Stimulated activated CD8-positive, alpha-beta memory T cell treated with anti-CD3 and anti-CD28 coated beads, Interleukin-7, amount 100 ng/mL, for 4 hours (primary cell): ENCODE results near the gene IDUA.
"Not testable (repeated sequence)": the region's sequence is repeated elsewhere in the genome, so short reads cannot be mapped to it uniquely, and the experiment has no call there.

Source experiments
- DNase-seq, 2 donors: peaks; one replicate each; pipeline ENCODE4 v3.0.0-alpha.2; 2020; ENCODE audit warnings: low read depth in 2 of 2

IDUA gene

DNA sequence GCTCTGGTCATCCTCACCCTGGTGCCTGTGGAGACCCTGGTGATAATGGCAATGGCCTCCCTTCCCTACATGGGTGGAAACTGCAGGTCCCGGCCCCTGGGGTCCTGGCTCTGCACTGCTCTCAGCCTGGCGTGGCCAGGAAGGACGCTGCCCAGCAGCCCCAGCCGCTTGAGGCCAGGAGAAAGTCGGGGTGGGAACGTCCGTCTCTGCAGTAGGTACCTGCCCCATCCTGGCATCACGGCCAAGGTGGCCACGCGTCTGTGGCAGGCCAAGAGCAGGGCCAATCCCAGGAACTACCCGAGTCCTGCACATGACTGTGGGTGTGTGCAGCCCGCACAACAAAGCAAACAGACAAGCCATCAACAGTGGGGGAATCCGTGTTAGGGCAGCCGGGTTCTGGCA, 58.4 kb downstream of the IDUA start:
- DNase-seq = no peak

DNA sequence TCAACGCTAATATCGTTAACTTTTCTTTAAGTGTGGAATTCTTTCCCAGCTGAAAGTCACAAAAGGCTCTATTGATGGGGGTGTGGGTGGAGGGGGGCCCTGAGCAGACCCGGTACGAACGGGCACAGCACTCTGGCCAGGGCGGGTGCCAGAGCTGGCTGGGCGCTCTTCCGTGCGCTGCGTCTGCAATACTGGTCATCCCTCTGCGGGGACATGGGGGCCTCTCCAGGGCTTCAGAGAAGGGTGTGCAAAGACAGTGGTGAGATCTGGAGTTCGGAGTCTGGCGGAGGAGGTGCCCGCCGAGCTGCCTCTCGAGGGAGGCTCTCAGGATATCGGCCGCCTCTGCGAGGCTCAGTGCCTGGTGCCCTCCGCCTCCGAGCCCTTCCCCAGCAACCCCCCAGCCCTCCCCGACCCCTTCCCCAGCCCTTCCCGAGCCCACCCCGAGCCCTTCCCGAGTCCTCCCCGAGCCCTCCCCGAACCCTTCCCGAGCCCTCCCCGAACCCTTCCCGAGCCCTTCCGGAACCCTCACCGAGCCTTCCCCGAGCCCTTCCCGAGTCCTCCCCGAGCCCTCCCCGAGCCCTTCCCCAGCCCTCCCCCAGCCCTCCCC, 58.9 kb downstream of the IDUA start:
- no peak for DNase-seq

DNA sequence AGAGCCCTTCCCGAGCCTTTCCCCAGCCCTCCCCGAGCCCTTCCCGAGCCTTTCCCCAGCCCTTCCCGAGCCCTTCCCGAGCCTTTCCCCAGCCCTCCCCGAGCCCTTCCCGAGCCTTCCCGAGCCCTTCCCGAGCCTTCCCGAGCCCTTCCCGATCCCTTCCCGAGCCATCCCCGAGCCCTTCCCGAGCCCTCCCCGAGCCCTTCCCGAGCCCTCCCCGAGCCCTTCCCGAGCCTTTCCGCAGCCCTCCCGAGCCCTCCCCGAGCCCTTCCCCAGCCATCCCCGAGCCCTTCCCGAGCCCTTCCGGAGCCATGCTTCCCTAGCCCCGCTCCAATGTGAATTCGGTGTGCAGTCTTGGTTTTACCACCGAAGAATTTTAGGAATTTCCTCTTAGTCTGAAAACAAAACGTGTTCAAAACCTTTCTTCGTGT, 59.8 kb downstream of the IDUA start:
- not testable (repeated sequence) for DNase-seq

DNA sequence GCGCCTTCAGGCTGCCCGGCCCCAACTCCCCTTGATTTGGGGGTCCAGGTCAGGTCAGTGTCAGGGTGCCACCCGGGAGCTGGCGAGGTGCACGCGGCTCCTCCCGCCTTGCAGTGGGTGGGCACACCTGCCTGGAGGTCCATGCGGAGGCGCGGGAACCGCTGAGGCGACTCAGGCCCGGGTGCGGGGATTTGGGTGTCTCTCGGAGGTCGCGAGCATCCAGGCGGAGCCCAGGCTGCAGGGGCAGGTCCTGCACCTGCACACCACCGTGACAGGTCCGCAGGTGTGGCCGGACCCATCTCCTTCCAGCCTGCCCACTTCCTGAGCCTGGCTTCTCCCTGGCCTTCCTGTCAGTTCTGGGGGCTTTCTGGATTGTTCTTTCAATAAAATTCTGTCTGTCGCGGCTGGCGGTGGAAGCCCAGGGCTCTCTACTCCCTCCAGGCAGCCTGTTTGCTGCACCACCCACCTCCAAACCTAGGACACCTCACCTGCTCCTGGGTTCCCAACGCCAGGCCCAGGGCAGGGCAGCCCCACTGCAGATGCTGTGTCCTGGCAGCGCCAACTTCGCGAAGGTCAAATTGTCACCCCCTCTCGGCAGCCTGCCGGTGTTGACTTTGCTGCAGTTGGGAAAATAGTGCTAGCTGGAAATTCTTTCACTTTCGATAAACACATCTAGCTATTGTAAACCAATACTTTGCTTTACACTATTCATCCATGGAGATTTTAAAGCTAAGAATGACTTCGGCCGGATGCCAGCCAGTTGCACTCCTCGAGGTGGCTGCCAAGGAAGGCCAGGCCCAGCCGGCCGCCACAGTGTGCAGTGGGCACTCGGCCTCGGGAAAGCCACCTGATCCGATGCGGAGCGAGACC, 60.5 kb downstream of the IDUA start:
- DNase-seq = no peak

DNA sequence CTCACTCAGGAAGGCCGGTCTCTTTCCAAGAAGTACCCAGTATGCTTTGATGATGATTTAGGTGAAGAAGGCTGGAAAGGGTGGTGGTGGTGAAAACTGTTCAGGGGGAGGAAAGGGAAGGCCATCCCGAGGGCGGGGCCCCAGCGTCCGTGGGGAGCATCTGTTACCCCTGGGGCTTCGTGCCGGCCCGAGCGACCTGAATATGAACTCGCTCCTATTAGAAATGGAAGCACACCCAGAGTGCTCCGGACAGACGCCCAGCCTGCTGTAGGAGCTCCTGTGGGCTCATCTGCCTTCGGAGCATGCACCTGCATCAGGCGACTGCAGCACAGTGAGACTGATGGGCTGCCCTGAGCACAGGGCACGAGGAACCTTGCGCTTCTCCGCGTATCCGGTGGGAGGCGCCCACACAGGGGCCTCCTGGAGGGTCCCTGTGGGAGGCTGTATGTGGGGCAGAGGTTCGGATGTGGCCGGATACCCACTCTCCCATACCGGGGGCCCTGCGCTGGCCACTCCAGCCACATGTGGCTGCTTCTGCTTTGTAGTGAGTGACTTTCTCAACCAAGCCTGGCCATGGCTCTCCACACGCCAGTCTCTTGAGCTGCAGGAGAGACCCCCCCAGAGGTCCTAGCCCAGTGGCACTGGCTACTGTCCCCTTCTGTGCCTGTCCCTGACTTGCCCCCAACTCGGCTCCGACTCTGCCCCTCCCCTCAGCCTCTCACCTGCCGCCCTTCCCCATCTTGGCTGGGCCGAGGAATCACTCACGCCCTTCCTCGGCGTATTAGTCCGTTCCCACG, 61.3 kb downstream of the IDUA start:
- no peak for DNase-seq

DNA sequence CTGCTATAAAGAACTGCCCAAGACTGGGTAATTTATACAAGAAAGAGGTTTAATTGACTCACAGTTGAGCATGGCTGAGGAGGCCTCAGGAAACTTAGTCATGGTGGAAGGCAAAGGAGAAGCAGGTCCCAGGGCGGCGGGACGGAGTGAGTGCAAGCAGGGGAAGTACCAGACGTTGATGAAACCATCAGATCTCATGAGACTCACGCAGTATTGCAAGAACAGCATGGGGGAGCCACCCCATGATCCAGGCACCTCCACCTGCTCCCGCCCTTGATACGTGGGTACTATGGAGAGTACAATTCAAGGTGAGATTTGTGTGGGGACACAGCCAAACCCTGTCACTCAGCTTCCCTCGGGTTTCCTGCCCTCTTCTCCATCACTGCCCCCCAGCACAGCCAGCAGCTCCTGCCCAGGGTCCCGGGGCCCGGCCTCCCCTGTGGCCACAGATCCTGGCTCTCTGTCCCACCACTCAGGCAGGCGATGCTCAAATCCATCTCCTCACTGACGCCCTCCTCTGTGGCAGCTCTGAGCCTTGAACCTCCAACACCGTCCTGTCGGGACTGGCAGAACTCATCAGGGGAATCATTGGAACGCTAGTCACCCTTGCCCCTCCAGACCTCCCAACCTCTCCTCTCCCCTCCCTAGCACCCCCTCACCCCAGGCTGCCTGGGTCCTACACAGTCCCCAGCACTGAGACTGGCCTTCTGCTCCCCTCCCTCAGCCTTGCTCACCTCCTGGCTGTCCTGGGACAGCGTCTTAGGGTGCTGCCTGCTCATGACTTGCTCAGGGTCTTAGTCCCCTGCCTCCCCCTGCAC, 62.1 kb downstream of the IDUA start:
- no peak for DNase-seq

DNA sequence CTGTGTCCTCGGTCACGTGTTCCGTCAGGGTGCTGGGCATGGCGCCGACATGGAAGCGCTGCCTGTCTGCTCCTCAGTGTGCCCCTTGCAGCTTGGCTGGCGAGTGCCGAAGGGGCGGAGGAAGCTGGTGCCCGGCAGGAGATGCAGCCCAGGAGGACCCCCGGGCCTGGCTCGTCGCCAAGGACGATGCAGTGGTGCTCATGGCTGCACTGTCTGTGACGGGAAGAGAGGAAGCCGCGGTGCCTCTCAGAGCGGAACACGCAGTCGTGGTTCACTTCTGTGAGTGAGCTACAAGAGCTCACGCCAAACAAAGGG, 62.7 kb downstream of the IDUA start:
- no peak for DNase-seq

DNA sequence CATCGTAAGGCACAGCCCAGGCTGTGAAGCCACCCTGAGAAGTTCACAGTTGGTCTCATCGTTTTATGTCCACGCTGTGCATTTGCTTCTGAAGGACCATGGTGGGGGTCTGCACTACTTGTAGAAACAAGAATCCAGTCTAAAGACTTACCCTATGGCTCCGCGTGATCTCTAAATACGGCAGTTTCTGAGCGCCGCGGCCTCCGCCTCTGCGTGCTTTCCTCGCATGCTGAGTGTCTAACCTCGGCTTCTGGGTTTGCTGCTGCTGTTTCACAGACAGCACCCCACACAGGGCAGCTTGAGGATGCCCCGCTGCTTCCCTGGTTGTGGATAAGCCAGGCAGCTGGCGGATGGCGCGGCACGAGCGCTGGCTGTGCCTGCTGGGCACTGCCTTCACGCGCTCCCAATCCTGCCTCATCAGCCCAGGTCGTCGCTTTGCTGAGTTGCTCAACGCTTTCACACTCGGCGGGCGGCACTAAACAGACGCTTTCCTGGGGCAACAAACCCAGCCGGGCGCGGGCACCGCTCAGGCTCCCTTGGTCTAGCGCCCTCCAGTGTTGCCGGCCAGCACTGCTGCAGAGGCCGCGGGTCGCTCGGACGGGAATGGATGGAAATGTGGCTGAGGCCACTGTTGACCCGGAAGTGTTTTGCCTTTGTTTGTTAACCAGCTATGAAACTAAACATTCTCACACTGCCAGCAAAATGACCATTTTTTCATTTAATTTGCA, 63.8 kb downstream of the IDUA start:
- no peak for DNase-seq

DNA sequence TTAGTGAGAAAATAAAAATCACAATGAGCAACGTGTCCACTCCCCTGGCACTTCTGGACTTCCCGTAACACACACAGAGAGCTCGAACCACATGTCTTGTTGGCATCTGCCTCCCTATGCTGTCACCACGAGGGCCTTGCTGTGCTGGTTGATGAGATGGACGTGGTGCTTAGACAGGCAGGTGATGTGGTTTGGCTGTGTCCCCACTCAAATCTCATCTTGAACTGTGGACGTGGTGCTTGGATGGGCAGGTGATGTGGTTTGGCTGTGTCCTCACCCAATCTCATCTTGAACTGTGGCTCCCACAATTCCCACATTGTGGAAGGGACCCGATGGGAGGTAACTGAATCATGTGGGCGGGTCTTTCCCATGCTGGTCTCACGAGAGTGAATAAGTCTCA, 64.6 kb downstream of the IDUA start:
- no peak for DNase-seq

DNA sequence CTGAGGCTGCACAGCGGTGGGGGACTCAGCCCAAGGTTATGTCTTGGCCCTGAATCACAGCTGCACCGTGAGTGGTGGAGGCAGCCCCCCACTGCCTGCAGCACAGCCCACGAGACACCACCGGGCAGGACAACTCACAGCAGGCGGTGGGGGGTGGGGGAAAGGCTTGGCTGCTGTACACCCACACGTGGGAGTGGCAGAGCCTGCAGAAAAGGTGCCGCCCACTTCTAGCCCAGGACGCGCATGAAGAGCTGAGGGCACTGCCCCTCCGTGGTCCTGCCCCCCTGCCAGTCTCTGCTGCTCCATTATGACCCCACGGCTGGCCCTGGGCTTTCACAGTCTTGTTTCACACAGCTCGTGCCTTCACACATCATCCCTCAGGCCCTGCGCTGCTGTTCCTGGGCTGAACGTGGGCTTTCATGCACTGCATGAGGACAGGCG, 65.4 kb downstream of the IDUA start:
- DNase-seq = no peak

DNA sequence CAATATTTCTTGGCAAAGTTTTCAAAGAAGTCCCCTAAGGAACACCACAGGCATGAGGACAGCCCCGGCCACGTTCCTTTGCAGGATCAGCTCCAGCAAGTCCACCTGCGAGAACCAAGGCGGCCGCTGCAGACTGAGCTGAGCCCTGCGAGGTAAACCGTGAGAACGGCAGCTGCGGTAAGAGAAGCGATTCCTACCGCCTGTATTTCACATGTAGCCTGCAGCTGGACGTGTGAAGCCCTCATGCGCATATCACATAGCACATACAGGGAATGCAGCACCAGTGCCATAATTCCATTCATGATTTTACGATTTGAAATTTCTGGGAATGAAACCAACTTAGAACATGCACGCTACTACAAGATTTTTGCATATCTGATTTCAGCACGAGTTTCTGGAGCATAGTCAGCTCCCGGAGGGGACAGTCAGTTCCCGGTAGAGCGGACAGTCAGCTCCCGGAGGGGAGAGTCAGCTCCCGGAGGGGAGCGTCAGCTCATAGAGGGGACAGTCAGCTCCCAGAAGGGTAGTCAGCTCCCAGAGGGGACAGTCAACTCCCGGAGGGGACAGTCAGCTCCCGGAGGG, 66.3 kb downstream of the IDUA start:
- DNase-seq = no peak

DNA sequence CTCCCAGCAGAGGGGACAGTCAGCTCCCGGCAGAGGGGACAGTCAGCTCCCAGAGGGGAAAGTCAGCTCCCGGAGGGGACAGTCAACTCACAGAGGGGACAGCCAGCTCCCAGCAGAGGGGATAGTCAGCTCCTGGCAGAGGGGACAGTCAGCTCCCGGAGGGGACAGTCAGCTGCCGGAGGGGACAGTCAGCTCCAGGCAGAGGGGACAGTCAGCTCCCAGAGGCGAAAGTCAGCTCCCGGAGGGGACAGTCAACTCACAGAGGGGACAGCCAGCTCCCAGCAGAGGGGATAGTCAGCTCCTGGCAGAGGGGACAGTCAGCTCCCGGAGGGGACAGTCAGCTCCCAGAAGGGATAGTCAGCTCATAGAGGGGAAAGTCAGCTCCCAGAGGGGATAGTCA, 67.0 kb downstream of the IDUA start:
- DNase-seq = not testable (repeated sequence)
